Measurements from ENCODE around the gene MEG3.

DNA sequence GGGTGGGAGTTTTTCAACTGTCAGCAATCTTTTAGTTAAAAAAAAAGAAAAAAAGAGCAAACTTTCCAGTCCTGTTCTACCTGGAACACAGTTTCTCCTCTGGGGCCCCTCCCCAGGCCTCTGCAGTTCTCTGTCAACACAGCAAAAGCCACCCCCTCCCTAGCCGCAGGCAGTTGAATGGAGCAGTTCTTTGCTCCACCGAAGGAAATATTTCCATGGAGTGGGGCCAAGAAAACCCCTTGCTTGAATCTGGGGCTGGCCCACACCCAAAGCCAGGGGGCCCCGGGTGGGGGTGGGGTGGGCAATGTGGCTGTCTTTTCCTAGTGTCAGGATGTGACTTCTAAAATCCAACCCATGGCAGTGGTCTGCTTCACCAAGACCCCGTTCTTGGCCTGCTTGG, 5.0 kb upstream of the MEG3 start:
- TF ChIP-seq GATA3 (IDR thresholded peaks at IDR 0.05; ENCODE audit: low read depth, low read length) (no peak), GATA2 (IDR thresholded peaks at IDR 0.05; ENCODE audit: low read depth, low read length) (no peak)
